Measurements from ENCODE around the gene NEB.
"Not testable (repeated sequence)": the region's sequence is repeated elsewhere in the genome, so short reads cannot be mapped to it uniquely, and the experiment has no call there.

NEB gene

GRCh38 chr2:151758744-151759143 lies 24.5 kb upstream of the NEB start:
- no peak for DNase-seq (ENCODE audit: low read depth in 2 of 2)

- DNase-seq (ENCODE audit: low read depth in 2 of 2): no peak
Measured at GRCh38 chr2:151757861-151758260, 23.6 kb upstream of the NEB start.

- DNase-seq (ENCODE audit: low read depth in 2 of 2): no peak
Measured at GRCh38 chr2:151756820-151757219, 22.5 kb upstream of the NEB start.

- no peak for DNase-seq (ENCODE audit: low read depth in 2 of 2)
Measured at GRCh38 chr2:151754253-151754897, 20.1 kb upstream of the NEB start.

- no peak for DNase-seq (ENCODE audit: low read depth in 2 of 2)
Measured at GRCh38 chr2:151753540-151753939, 19.3 kb upstream of the NEB start.

GRCh38 chr2:151745261-151745660 lies 11.0 kb upstream of the NEB start:
- not testable (repeated sequence) for DNase-seq (ENCODE audit: low read depth in 2 of 2)

- no peak for DNase-seq (ENCODE audit: low read depth in 2 of 2)
Measured at GRCh38 chr2:151730262-151730975, 3.9 kb downstream of the NEB start.

GRCh38 chr2:151729837-151730236 lies 4.4 kb downstream of the NEB start:
- no peak for DNase-seq (ENCODE audit: low read depth in 2 of 2)

- DNase-seq (ENCODE audit: low read depth in 2 of 2): no peak
Measured at GRCh38 chr2:151729415-151729811, 4.9 kb downstream of the NEB start.

GRCh38 chr2:151728804-151729414 lies 5.4 kb downstream of the NEB start:
- DNase-seq (ENCODE audit: low read depth in 2 of 2): no peak

- DNase-seq (ENCODE audit: low read depth in 2 of 2): no peak
Measured at GRCh38 chr2:151727593-151728552, 6.4 kb downstream of the NEB start.

GRCh38 chr2:151721161-151721560 lies 13.1 kb downstream of the NEB start:
- DNase-seq (ENCODE audit: low read depth in 2 of 2): no peak

- DNase-seq (ENCODE audit: low read depth in 2 of 2): no peak
Measured at GRCh38 chr2:151720521-151720920, 13.8 kb downstream of the NEB start.

GRCh38 chr2:151718796-151719195 lies 15.5 kb downstream of the NEB start:
- DNase-seq (ENCODE audit: low read depth in 2 of 2): no peak

- DNase-seq (ENCODE audit: low read depth in 2 of 2): no peak
Measured at GRCh38 chr2:151718247-151718646, 16.0 kb downstream of the NEB start.

GRCh38 chr2:151716721-151717120 lies 17.6 kb downstream of the NEB start:
- no peak for DNase-seq (ENCODE audit: low read depth in 2 of 2)

GRCh38 chr2:151713291-151713903 lies 20.9 kb downstream of the NEB start:
- no peak for DNase-seq (ENCODE audit: low read depth in 2 of 2)

GRCh38 chr2:151711025-151711424 lies 23.3 kb downstream of the NEB start:
- DNase-seq (ENCODE audit: low read depth in 2 of 2): no peak

GRCh38 chr2:151708788-151709187 lies 25.5 kb downstream of the NEB start:
- DNase-seq (ENCODE audit: low read depth in 2 of 2): no peak

GRCh38 chr2:151707857-151708256 lies 26.4 kb downstream of the NEB start:
- no peak for DNase-seq (ENCODE audit: low read depth in 2 of 2)

- DNase-seq (ENCODE audit: low read depth in 2 of 2): not testable (repeated sequence)
Measured at GRCh38 chr2:151704480-151704961, 29.8 kb downstream of the NEB start.

All from stimulated activated CD8-positive, alpha-beta memory T cell treated with anti-CD3 and anti-CD28 coated beads, Interleukin-7, amount 100 ng/mL, for 1 hour (primary cell).